Urinary bladder (tissue), 4 donors: ENCODE results near the gene APLP2. TPM values are rescaled to one million over a fixed set of nuclear protein-coding genes. Genes with fewer than 3 reads are reported as not detected.
"Not testable (repeated sequence)": the region's sequence is repeated elsewhere in the genome, so short reads cannot be mapped to it uniquely, and the experiment has no call there.

Experiments
- DNase-seq: peaks from one replicate; pipeline ENCODE4 v3.0.0-alpha.2; 2015; ENCODE audit errors: extremely low spot score
- H3K27ac ChIP-seq: one replicate; pipeline ENCODE4 v1.5.1; 2013; ENCODE audit warnings: low read depth, mild to moderate bottlenecking, moderate library complexity
- H3K36me3 ChIP-seq: one replicate; pipeline ENCODE4 v1.6.1; 2013; ENCODE audit warnings: mild to moderate bottlenecking, moderate library complexity; ENCODE audit not compliant: insufficient read depth
- H3K4me1 ChIP-seq: one replicate; pipeline ENCODE4 v1.6.1; 2013; ENCODE audit warnings: mild to moderate bottlenecking, moderate library complexity; ENCODE audit not compliant: insufficient read depth
- H3K4me3 ChIP-seq: one replicate; pipeline ENCODE4 v1.5.1; 2013; ENCODE audit warnings: low read depth, low read length
- whole genome bisulfite sequencing: extraction: QIAGEN DNeasy Blood & Tissue Kit; methylation state at CpG from one replicate; pipeline ENCODE4 v1.1.7; 2013; 5-methylcytosine and 5-hydroxymethylcytosine counted together
- polyA plus RNA-seq: library from polyadenylated mRNA; stranded (reverse); fragments of 200-250 nt; gene quantifications from one replicate; pipeline ENCODE4 v1.2.3, GENCODE V29; 2013
- small RNA-seq: library from RNA; depleted of rRNA; stranded (forward); fragments of <200 nt; gene quantifications from one replicate; pipeline ENCODE3, GENCODE V24; 2014
- total RNA-seq: library from RNA; depleted of rRNA; stranded (reverse); fragments of >200 nt; gene quantifications from one replicate; pipeline ENCODE4 v1.2.3, GENCODE V29; 2014
- donor health status: healthy with polysubstance abuse.
- donor health status: healthy.

The APLP2 gene
- total and polyA plus RNA-seq, 2 donors: 217 to 364 TPM

- no peak overlapping the region for H3K4me3 ChIP-seq
- no peaks in the 10 kb centered on the region for H3K36me3 ChIP-seq
- no peak for DNase-seq
- WGBS: 93% methylated on average over 14 of the region's 14 CpGs
- H3K27ac ChIP-seq: no peak overlapping the region
- no peaks in the 10 kb centered on the region for H3K4me1 ChIP-seq
Observed at GRCh38 chr11:130188047-130188446, 118.4 kb downstream of the APLP2 start.

GRCh38 chr11:130188585-130189347, 119.1 kb downstream of the APLP2 start:
- H3K36me3 ChIP-seq: no peaks in the 10 kb centered on the region
- DNase-seq: no peak
- no peak overlapping the region for H3K4me3 ChIP-seq
- H3K27ac ChIP-seq: no peak overlapping the region
- H3K4me1 ChIP-seq: no peaks in the 10 kb centered on the region
- 87% methylated on average over 19 of the region's 19 CpGs for whole genome bisulfite sequencing

- Histone ChIP-seq H3K4me1 (no peaks in the 10 kb centered on the region), H3K27ac (no peak overlapping the region), H3K4me3 (no peak overlapping the region), H3K36me3 (no peaks in the 10 kb centered on the region)
- 89% methylated on average over 32 of the region's 32 CpGs for WGBS
- DNase-seq: no peak
Observed at GRCh38 chr11:130189492-130190210, 120.0 kb downstream of the APLP2 start.

- no peak overlapping the region for H3K27ac ChIP-seq
- WGBS: 83% methylated on average over 29 of the region's 29 CpGs
Observed at GRCh38 chr11:130190371-130190881, 120.7 kb downstream of the APLP2 start.

GRCh38 chr11:130191896-130192295, 122.2 kb downstream of the APLP2 start:
- no peak for DNase-seq
- H3K27ac ChIP-seq: no peak overlapping the region
- H3K36me3 ChIP-seq: no peaks in the 10 kb centered on the region
- H3K4me3 ChIP-seq: no peak overlapping the region
- WGBS: 93% methylated on average over 14 of the region's 14 CpGs
- no peaks in the 10 kb centered on the region for H3K4me1 ChIP-seq

More at GRCh38 chr11:130190371-130190881, 120.7 kb downstream of the APLP2 start:
- no peak for DNase-seq
- no peaks in the 10 kb centered on the region for H3K4me1 ChIP-seq
- no peaks in the 10 kb centered on the region for H3K36me3 ChIP-seq
- H3K4me3 ChIP-seq: no peak overlapping the region

- no peak for DNase-seq
- 83% methylated on average over 4 of the region's 4 CpGs for WGBS
Observed at GRCh38 chr11:130192845-130193267, 123.2 kb downstream of the APLP2 start.

GRCh38 chr11:130193551-130193950, 123.9 kb downstream of the APLP2 start:
- H3K4me3 ChIP-seq, H3K27ac ChIP-seq, DNase-seq, H3K36me3 ChIP-seq, H3K4me1 ChIP-seq: not testable (repeated sequence)
- WGBS: 94% methylated on average over 14 of the region's 14 CpGs

More at GRCh38 chr11:130192845-130193267, 123.2 kb downstream of the APLP2 start:
- Histone ChIP-seq H3K36me3 (no peaks in the 10 kb centered on the region), H3K4me1 (no peaks in the 10 kb centered on the region), H3K4me3 (no peak overlapping the region), H3K27ac (no peak overlapping the region)

Small RNA genes within 50 kb of the gene (small RNA-seq; reads per million reads assigned to genes)
- gene RF00015 (not detected), gene RPL34P21 (not detected)

Other genes with a start within 250 kb of the APLP2 start
- gene NFRKB, start 174.3 kb upstream of the APLP2 start, total RNA-seq: 24.7 TPM
- gene NFRKB, start 174.3 kb upstream of the APLP2 start, polyA plus RNA-seq: 19.6 TPM
- 6.2 TPM for gene PRDM10, start 67.1 kb upstream of the APLP2 start, total RNA-seq
- 3.4 TPM for gene PRDM10, start 67.1 kb upstream of the APLP2 start, polyA plus RNA-seq
- gene ST14, start 89.9 kb downstream of the APLP2 start, total RNA-seq: 9.5 TPM
- 13.4 TPM for gene ST14, start 89.9 kb downstream of the APLP2 start, polyA plus RNA-seq
- 85.6 TPM for gene ZBTB44, start 245.0 kb downstream of the APLP2 start, total RNA-seq
- gene ZBTB44, start 245.0 kb downstream of the APLP2 start, polyA plus RNA-seq: 12.1 TPM